Caco-2 (cell line): ENCODE data around the gene ARHGAP8. TPM values are rescaled to one million over a fixed set of nuclear protein-coding genes. Genes with fewer than 3 reads are reported as not detected.

Source experiments
- BruUV-seq: library from RNA; stranded (reverse); fragments of 400-500 nt; replicated peaks from 2 replicates; lab custom pipeline; 2021; lab: Mats Ljungman, UMichigan
- CTCF ChIA-PET: fragments of 300-600 bp; sonication (Branson Sonifier 250); formaldehyde crosslinking; loops from one replicate; lab custom pipeline; 2022; ENCODE audit warnings: antibody characterized with exemption; lab: Charles Lee
- POLR2A ChIA-PET: fragments of 300-600 bp; sonication (Branson Sonifier 250); formaldehyde crosslinking; loops from one replicate; lab custom pipeline; 2022; ENCODE audit warnings: antibody characterized with exemption; lab: Charles Lee
- DNase-seq, 2 experiments: peaks; one replicate each; pipeline versions ENCODE4 v3.0.0 to v3.0.0-alpha.2; 2020 to 2022
- H3K27me3 ChIP-seq: replicated peaks from 2 replicates; pipeline ENCODE4 v1.6.0; 2011; ENCODE audit warnings: low read length; ENCODE audit not compliant: control insufficient read depth, insufficient read depth
- H3K36me3 ChIP-seq: 2 replicates; pipeline ENCODE4 v1.5.1; 2011; ENCODE audit warnings: low read length; ENCODE audit not compliant: control insufficient read depth, insufficient read depth
- H3K4me1 ChIP-seq: fragments of 250-450 bp; sonication (Bioruptor Pico); 2 replicates; pipeline ENCODE4 v1.5.1; 2020; ENCODE audit warnings: mild to moderate bottlenecking
- H3K4me3 ChIP-seq: 2 replicates; pipeline ENCODE4 v1.5.1; 2011; ENCODE audit warnings: low read depth, mild to moderate bottlenecking, control low read depth, low read length
- H3K9me3 ChIP-seq: fragments of 250-450 bp; sonication (Bioruptor Pico); 2 replicates; pipeline ENCODE4 v1.5.1; 2020; ENCODE audit warnings: mild to moderate bottlenecking, moderate library complexity
- H3K27ac Mint-ChIP-seq: one replicate; pipeline ENCODE4 v1.8.0; 2022; ENCODE audit warnings: mixed read lengths; ENCODE audit not compliant: unreplicated experiment
- H3K27me3 Mint-ChIP-seq: one replicate; pipeline ENCODE4 v1.8.0; 2022; ENCODE audit warnings: mixed read lengths; ENCODE audit not compliant: insufficient read depth, unreplicated experiment
- H3K36me3 Mint-ChIP-seq: one replicate; pipeline ENCODE4 v1.8.0; 2022; ENCODE audit warnings: mild to moderate bottlenecking, mixed read lengths; ENCODE audit not compliant: insufficient read depth, unreplicated experiment
- H3K4me1 Mint-ChIP-seq: one replicate; pipeline ENCODE4 v1.8.0; 2022; ENCODE audit warnings: low read depth, mixed read lengths; ENCODE audit not compliant: unreplicated experiment
- H3K4me3 Mint-ChIP-seq: one replicate; pipeline ENCODE4 v1.8.0; 2022; ENCODE audit warnings: mild to moderate bottlenecking, moderate library complexity, mixed read lengths; ENCODE audit not compliant: unreplicated experiment
- H3K9me3 Mint-ChIP-seq: one replicate; pipeline ENCODE4 v1.8.0; 2022; ENCODE audit warnings: mixed read lengths; ENCODE audit not compliant: unreplicated experiment
- CTCF ChIP-seq, 2 experiments: fragments of 200-600 bp in 1 of 2; IDR thresholded peaks; 1 replicate in 1 of 2; 2 replicates in 1 of 2; pipeline versions ENCODE4 v1.5.1 to v1.8.0; 2011 to 2022; ENCODE audit warnings: antibody characterized with exemption in 1 of 2, control low read depth in 1 of 2, inconsistent platforms in 1 of 2, low read depth in 1 of 2, low read length in 1 of 2, mild to moderate bottlenecking in 1 of 2, moderate library complexity in 1 of 2; ENCODE audit not compliant: insufficient read depth in 1 of 2, severe bottlenecking in 1 of 2, unreplicated experiment in 1 of 2
- intact Hi-C: fragments of 100-400 bp; cut with micrococcal nuclease; formaldehyde crosslinking; loops from one replicate; pipeline ENCODE4 v1.10.0; 2022; ENCODE audit not compliant: unreplicated experiment
- total RNA-seq: library from RNA; stranded (reverse); gene quantifications from 2 replicates; pipeline ENCODE4 v1.2.3, GENCODE V29; 2022

ARHGAP8 gene
- total RNA-seq, 1 experiment from 2014 or later = 81.5 TPM

- no peaks in the 10 kb centered on the region for H3K9me3 Mint-ChIP-seq
- peak in 1 of 2 experiments; percentile 64 for DNase-seq
- H3K4me3 Mint-ChIP-seq = no peak overlapping the region
- Histone ChIP-seq H3K4me3 (no peak overlapping the region), H3K27me3 (no peaks in the 10 kb centered on the region), H3K9me3 (no peaks in the 10 kb centered on the region), H3K36me3 (peaks cover 1% of the 10 kb centered on the region; the same call in 1 of the 2 replicates), H3K4me1 (peaks cover 31% of the 10 kb centered on the region)
- BruUV-seq = no TSS peak
- no peaks in the 10 kb centered on the region for H3K27me3 Mint-ChIP-seq
- intact Hi-C loops = no loop called here
- H3K27ac Mint-ChIP-seq = peak overlapping the region; percentile 83
- peaks cover 69% of the 10 kb centered on the region for H3K36me3 Mint-ChIP-seq
- POLR2A ChIA-PET = interaction anchor here (0.6 kb wide), 1 partner anchor 1594 kb away, joined by 6 read pairs; no protein-coding TSS in a partner anchor
- no peak for TF ChIP-seq CTCF (IDR thresholded peaks at IDR 0.05; ENCODE audit: insufficient read depth in 1 of 2, low read depth in 1 of 2, low read length in 1 of 2, severe bottlenecking in 1 of 2, unreplicated experiment in 1 of 2)
- peaks cover 10% of the 10 kb centered on the region for H3K4me1 Mint-ChIP-seq
- CTCF ChIA-PET = no interaction called here
These were observed 41.7 kb upstream of the ARHGAP8 start for GRCh38 chr22:44710474-44711240.

- Histone ChIP-seq H3K4me3 (no peak overlapping the region), H3K9me3 (no peaks in the 10 kb centered on the region), H3K36me3 (peaks cover under 1% of the 10 kb centered on the region; the same call in 1 of the 2 replicates), H3K27me3 (no peaks in the 10 kb centered on the region), H3K4me1 (peaks cover 31% of the 10 kb centered on the region)
- BruUV-seq = no TSS peak
- H3K36me3 Mint-ChIP-seq = peaks cover 70% of the 10 kb centered on the region
- no peak for DNase-seq
- H3K4me3 Mint-ChIP-seq = no peak overlapping the region
- H3K9me3 Mint-ChIP-seq = no peaks in the 10 kb centered on the region
- intact Hi-C loops = no loop called here
- no peak for TF ChIP-seq CTCF (IDR thresholded peaks at IDR 0.05; ENCODE audit: insufficient read depth in 1 of 2, low read depth in 1 of 2, low read length in 1 of 2, severe bottlenecking in 1 of 2, unreplicated experiment in 1 of 2)
- ChIA-PET POLR2A (interaction anchor here (0.6 kb wide), 1 partner anchor 1594 kb away, joined by 6 read pairs; no protein-coding TSS in a partner anchor), CTCF (no interaction called here)
- no peaks in the 10 kb centered on the region for H3K27me3 Mint-ChIP-seq
- peaks cover 10% of the 10 kb centered on the region for H3K4me1 Mint-ChIP-seq
- H3K27ac Mint-ChIP-seq = peak overlapping the region; percentile 83
These were observed 41.2 kb upstream of the ARHGAP8 start for GRCh38 chr22:44711241-44711560.

GRCh38 chr22:44711690-44712555 lies 40.5 kb upstream of the ARHGAP8 start:
- peaks cover 67% of the 10 kb centered on the region for H3K36me3 Mint-ChIP-seq
- no peak for DNase-seq
- H3K27me3 Mint-ChIP-seq = no peaks in the 10 kb centered on the region
- H3K9me3 Mint-ChIP-seq = no peaks in the 10 kb centered on the region
- no peak for TF ChIP-seq CTCF (IDR thresholded peaks at IDR 0.05; ENCODE audit: insufficient read depth in 1 of 2, low read depth in 1 of 2, low read length in 1 of 2, severe bottlenecking in 1 of 2, unreplicated experiment in 1 of 2)
- Histone ChIP-seq H3K4me3 (no peak overlapping the region), H3K27me3 (no peaks in the 10 kb centered on the region), H3K4me1 (peaks cover 31% of the 10 kb centered on the region), H3K9me3 (no peaks in the 10 kb centered on the region), H3K36me3 (no peaks in the 10 kb centered on the region; the same call in 1 of the 2 replicates)
- intact Hi-C loops = no loop called here
- ChIA-PET CTCF (no interaction called here), POLR2A (no interaction called here)
- no peak overlapping the region for H3K4me3 Mint-ChIP-seq
- H3K4me1 Mint-ChIP-seq = peaks cover 10% of the 10 kb centered on the region
- H3K27ac Mint-ChIP-seq = peak overlapping the region; percentile 83
- no TSS peak for BruUV-seq
